Testis (tissue), 3 donors: ENCODE measurements around the gene SAMD4A. TPM values are rescaled to one million over a fixed set of nuclear protein-coding genes. Genes with fewer than 3 reads are reported as not detected.

ENCODE experiments used
- DNase-seq: peaks from one replicate; pipeline ENCODE4 v3.0.0-alpha.2; 2019
- H3K27ac ChIP-seq, 2 donors: fragments of 200-600 bp; sonication (generic); one replicate each; pipeline ENCODE4 v1.5.1; 2019
- H3K27me3 ChIP-seq: fragments of 200-600 bp; sonication (generic); one replicate; pipeline ENCODE4 v1.5.1; 2019
- H3K36me3 ChIP-seq: fragments of 200-600 bp; sonication (generic); one replicate; pipeline ENCODE4 v1.5.1; 2017; ENCODE audit warnings: low read depth; ENCODE audit errors: missing control alignments
- H3K4me1 ChIP-seq: fragments of 200-600 bp; sonication (generic); one replicate; pipeline ENCODE4 v1.5.1; 2019
- H3K4me3 ChIP-seq, 2 donors: fragments of 200-600 bp; sonication (generic); one replicate each; pipeline ENCODE4 v1.5.1; 2017 to 2019
- H3K9me3 ChIP-seq: fragments of 200-600 bp; sonication (generic); one replicate; pipeline ENCODE4 v1.5.1; 2017
- POLR2A ChIP-seq: fragments of 450-650 bp; IDR thresholded peaks from one replicate; pipeline ENCODE4 v1.6.1; 2017; ENCODE audit warnings: antibody characterized with exemption, mild to moderate bottlenecking, moderate library complexity
- WGBS, 2 donors: methylation state at CpG; one replicate each; pipeline ENCODE4 v1.1.5; 2018; 5-methylcytosine and 5-hydroxymethylcytosine counted together
- intact Hi-C: fragments of 100-400 bp; cut with DNase I; formaldehyde crosslinking; loops from one replicate; pipeline ENCODE4 v1.15.1; 2023; ENCODE audit warnings: low total_unique reads
- polyA plus RNA-seq: library from polyadenylated mRNA; stranded (reverse); fragments of 350-450 nt; fragmentation: Illumina TruSeq; extraction: RNeasy Lipid Tissue Mini Kit (QIAGEN cat#74804); gene quantifications from one replicate; pipeline ENCODE4 v1.2.3, GENCODE V29; 2014; ENCODE audit warnings: low read depth, low replicate concordance; ENCODE audit not compliant: insufficient read depth
- total RNA-seq, 2 donors: library from RNA; depleted of rRNA; stranded (reverse); fragments of >200 nt; gene quantifications; one replicate each; pipeline ENCODE4 v1.2.3, GENCODE V29; 2016
- TF ChIP-seq, protein P1 (sequence below), 3 experiments: fragments of 450-650 bp in 2 of 3; fragments of 200-600 bp in 1 of 3; sonication (generic) in 1 of 3; IDR thresholded peaks; one replicate each; pipeline ENCODE4 v1.5.1; 2016 to 2019; ENCODE audit warnings: antibody characterized with exemption in 3 of 3, mild to moderate bottlenecking in 2 of 3, moderate library complexity in 1 of 3

Gene SAMD4A
- total and polyA plus RNA-seq, 3 donors from 2014 or later = 103 to 369 (median 259) TPM

DNA sequence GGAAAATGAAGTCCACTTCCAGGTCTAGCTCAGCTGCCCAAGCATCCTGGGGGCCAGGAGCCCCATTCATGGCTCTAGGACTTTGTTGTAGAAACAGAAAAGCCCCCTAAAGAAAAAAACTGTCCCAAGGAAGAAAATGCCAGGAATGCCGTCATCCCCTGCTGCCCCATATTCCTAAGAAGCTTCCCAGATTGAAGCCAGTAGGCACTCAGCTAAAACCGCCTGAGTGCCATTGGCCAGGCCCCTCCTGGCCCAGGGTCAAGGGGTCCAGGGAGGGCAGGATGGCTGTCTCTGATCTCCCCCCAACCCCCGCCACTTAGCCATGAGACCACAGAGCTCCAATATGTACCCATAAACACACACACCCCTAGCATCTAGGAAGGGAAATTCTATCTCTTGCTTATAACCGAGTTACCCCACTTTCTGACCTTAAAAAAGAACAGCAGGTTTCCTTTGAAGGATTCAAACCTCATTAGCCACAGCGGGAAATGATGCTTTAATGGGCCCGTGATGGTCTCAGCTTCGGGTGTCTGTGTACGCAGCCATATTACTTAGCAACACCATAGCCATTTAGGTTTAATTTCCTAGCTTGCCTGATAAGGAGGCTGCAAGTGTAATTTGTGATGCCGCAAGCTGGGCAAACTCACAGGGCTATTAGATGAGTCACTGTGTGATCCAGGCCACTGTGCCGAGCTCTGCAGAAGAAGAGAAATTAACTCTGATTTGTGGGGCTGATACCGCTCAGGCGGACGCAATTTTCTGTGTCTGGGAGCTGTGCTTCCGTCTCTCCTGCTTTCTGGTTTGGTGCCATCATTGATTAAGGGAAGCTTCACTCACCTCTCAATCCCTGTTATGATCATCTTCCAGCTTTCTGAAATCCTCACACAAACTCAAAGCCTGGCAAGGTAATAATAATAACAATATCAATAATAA is 251.5 kb downstream of the SAMD4A start:
- Histone ChIP-seq H3K4me1 (no peaks in the 10 kb centered on the region), H3K36me3 (no peaks in the 10 kb centered on the region), H3K9me3 (no peaks in the 10 kb centered on the region), H3K27ac (no peak overlapping the region), H3K27me3 (no peaks in the 10 kb centered on the region), H3K4me3 (no peak overlapping the region)
- TF ChIP-seq, protein P1, sequence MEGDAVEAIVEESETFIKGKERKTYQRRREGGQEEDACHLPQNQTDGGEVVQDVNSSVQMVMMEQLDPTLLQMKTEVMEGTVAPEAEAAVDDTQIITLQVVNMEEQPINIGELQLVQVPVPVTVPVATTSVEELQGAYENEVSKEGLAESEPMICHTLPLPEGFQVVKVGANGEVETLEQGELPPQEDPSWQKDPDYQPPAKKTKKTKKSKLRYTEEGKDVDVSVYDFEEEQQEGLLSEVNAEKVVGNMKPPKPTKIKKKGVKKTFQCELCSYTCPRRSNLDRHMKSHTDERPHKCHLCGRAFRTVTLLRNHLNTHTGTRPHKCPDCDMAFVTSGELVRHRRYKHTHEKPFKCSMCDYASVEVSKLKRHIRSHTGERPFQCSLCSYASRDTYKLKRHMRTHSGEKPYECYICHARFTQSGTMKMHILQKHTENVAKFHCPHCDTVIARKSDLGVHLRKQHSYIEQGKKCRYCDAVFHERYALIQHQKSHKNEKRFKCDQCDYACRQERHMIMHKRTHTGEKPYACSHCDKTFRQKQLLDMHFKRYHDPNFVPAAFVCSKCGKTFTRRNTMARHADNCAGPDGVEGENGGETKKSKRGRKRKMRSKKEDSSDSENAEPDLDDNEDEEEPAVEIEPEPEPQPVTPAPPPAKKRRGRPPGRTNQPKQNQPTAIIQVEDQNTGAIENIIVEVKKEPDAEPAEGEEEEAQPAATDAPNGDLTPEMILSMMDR (IDR thresholded peaks at IDR 0.05) = no peak
- TF ChIP-seq POLR2A = no peak
- intact Hi-C loops = no loop called here
- no peak for DNase-seq
- 54 to 56% methylated on average over 14 of the region's 14 CpGs for WGBS, 2 donors

DNA sequence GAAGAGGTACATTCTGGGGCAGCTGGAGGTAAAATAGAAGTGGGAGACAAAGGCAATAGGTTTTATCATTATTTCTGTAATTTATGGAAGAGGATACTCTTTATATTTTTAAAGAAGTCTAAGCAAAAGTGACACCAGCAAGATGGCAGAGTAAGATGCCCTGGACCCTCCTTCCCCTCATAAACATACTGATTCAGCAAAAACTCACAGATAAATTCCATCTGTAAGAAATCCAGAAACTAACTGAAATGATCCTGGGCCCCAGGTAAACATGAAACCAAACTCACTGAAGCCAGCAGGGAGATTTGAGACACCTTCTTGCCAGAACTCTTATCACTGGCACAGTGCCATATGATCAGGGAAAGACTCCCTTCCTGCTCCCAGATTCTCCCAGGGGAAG is 255.8 kb downstream of the SAMD4A start:
- no peaks in the 10 kb centered on the region for H3K4me1 ChIP-seq
- intact Hi-C loops = no loop called here
- H3K27ac ChIP-seq = no peak overlapping the region
- TF ChIP-seq POLR2A = no peak
- TF ChIP-seq, protein P1 (IDR thresholded peaks at IDR 0.05) = no peak
- H3K36me3 ChIP-seq = no peaks in the 10 kb centered on the region
- no peak for DNase-seq
- no peaks in the 10 kb centered on the region for H3K9me3 ChIP-seq
- H3K4me3 ChIP-seq = no peak overlapping the region
- no peaks in the 10 kb centered on the region for H3K27me3 ChIP-seq

DNA sequence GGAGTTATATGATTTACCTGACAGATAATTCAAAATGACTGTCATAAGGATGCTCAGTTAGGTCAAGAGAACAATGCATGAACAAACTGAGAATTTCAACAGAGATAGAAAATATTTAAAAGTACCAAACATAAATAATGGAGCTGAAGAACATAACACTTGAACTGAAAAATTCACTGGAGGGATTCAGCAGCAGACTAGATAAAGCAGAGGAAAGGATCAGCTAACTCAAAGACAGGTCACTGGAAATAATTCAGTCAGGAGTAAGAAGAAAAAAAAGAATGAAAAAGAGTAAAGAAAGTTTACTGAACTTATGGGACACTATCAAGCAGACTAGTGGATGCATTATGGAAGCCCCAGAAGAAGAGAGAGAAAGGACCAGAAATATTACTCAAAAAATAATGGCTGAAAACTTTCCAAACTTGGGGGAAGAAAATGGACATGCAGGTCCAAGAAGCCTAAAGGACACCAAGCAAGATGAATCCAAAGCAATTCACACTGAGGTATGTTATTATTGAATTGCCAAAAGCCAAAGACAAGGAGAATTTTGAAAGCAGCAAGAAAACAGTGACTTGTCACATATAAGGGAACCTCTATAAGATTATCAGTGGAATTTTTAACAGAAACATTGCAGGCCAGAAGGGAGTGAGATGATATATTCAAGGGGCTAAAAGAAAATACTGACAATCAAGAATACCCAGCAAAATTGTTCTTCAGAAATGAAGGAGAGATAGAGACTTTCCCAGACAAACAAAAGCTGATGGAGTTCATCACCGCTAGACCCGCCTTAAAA is 257.0 kb downstream of the SAMD4A start:
- TF ChIP-seq POLR2A = no peak
- TF ChIP-seq, protein P1 (IDR thresholded peaks at IDR 0.05) = no peak
- no peak overlapping the region for H3K4me3 ChIP-seq
- H3K36me3 ChIP-seq = no peaks in the 10 kb centered on the region
- no peaks in the 10 kb centered on the region for H3K4me1 ChIP-seq
- H3K9me3 ChIP-seq = no peaks in the 10 kb centered on the region
- intact Hi-C loops = no loop called here
- H3K27ac ChIP-seq = no peak overlapping the region
- no peak for DNase-seq
- H3K27me3 ChIP-seq = no peaks in the 10 kb centered on the region
- 96 to 99% methylated on average over 2 of the region's 2 CpGs for WGBS, 2 donors

DNA sequence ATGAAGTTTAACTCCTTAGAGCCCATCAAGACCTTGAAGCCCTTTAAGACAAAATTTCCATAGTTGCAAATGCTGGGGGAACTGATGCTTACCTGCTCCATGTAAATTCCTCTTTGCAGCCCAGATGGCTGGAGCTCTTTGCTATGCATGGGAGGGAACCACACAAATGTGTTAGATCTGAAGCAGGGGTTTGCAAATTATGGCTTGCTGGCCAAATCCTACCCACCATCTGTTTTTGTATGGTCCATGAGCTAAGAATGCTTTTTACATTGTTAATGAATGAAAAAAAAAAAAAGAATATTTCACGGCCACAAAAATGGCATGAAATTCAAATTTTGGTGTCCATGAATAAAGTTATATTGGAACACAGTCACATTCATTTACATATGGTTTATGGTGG is 261.1 kb downstream of the SAMD4A start:
- no peak overlapping the region for H3K27ac ChIP-seq
- no peak for DNase-seq
- WGBS, 2 donors = 92 to 96% methylated on average over 1 of the region's 1 CpG
- H3K27me3 ChIP-seq = no peaks in the 10 kb centered on the region
- intact Hi-C loops = no loop called here
- H3K36me3 ChIP-seq = no peaks in the 10 kb centered on the region
- H3K9me3 ChIP-seq = no peaks in the 10 kb centered on the region
- no peak overlapping the region for H3K4me3 ChIP-seq
- H3K4me1 ChIP-seq = no peaks in the 10 kb centered on the region
- TF ChIP-seq POLR2A = no peak
- TF ChIP-seq, protein P1 (IDR thresholded peaks at IDR 0.05) = no peak
